Fibroblast of the aortic adventitia (primary cell): ENCODE results near the gene RUNX2. TPM values are rescaled to one million over a fixed set of nuclear protein-coding genes. Genes with fewer than 3 reads are reported as not detected.

Source experiments
- DNase-seq: peaks from one replicate; pipeline ENCODE4 v3.0.0-alpha.2; 2010; ENCODE audit warnings: low read depth
- H3K4me3 ChIP-seq: 2 replicates; pipeline ENCODE4 v1.5.1; 2011; ENCODE audit warnings: low read depth, mild to moderate bottlenecking, control low read depth, low read length, moderate library complexity
- total RNA-seq: library from RNA; depleted of rRNA; stranded (reverse); fragments of >200 nt; gene quantifications from 2 replicates; pipeline ENCODE4 v1.2.3, GENCODE V29; 2012; ENCODE audit warnings: low replicate concordance
- TF ChIP-seq, protein P1 (sequence below): IDR thresholded peaks from 2 replicates; pipeline ENCODE4 v1.5.1; 2011; ENCODE audit warnings: mild to moderate bottlenecking, low read length, control low read depth, inconsistent platforms; ENCODE audit not compliant: insufficient read depth

The RUNX2 gene
- total RNA-seq, 1 donor, result 5.8 TPM

DNA sequence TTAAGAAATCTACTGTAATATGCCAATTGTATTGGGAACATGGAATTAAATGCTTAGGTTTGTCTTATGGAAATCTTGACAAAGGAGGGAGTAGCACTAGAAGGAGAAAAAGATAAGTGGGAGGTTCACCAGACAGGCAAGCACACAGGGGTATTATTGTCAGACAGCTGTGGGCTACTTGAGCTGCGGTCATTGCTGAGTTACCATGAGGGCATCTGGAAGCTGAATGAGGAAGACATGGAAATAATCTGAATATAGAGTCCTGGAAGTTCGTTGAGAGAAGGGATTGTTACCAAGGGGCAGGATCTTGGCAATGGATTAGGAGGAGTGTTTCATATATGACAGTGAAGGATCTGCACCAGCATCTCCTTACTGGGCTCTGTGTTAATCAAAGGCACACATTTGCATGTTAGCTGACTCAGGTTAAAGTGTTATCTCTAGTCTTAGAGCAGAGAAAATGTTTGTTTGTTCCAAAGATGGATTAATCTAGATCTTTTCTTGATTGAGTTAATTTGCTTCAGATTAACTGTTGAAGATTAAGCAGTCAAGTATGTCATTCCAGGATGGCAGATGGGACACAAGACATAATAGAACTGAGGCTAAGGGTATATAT is 102.6 kb downstream of the RUNX2 start:
- no peak overlapping the region for H3K4me3 ChIP-seq
- TF ChIP-seq, protein P1, sequence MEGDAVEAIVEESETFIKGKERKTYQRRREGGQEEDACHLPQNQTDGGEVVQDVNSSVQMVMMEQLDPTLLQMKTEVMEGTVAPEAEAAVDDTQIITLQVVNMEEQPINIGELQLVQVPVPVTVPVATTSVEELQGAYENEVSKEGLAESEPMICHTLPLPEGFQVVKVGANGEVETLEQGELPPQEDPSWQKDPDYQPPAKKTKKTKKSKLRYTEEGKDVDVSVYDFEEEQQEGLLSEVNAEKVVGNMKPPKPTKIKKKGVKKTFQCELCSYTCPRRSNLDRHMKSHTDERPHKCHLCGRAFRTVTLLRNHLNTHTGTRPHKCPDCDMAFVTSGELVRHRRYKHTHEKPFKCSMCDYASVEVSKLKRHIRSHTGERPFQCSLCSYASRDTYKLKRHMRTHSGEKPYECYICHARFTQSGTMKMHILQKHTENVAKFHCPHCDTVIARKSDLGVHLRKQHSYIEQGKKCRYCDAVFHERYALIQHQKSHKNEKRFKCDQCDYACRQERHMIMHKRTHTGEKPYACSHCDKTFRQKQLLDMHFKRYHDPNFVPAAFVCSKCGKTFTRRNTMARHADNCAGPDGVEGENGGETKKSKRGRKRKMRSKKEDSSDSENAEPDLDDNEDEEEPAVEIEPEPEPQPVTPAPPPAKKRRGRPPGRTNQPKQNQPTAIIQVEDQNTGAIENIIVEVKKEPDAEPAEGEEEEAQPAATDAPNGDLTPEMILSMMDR, result no peak
- DNase-seq, result no peak

DNA sequence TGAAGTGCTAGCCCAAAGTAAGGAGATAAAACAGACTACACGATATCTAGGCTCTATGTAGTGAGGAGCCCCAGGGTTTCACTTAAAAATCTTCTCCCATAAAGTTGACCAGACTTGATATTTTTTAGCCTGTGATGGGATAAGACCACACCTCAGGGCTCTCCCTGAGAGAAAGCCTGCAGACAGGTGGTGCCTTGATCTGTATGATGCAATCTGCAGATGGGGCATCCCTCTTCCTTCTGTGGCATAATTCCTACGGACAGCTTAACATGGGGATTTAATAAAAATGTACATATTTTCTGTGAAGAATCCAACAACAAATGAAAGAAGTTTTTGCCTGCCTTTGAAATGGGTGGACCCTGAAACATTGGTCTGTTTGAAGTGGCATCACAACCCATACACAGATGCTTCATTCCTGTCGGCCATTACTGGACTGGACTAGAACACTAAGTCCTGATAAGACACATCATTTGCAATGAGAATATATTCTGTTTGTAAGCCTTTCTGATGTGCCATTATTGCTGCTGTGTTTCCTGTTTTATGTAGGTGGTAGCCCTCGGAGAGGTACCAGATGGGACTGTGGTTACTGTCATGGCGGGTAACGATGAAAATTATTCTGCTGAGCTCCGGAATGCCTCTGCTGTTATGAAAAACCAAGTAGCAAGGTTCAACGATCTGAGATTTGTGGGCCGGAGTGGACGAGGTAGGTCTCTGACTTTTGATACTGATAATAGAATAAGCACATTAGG is 103.4 kb downstream of the RUNX2 start:
- no peak overlapping the region for H3K4me3 ChIP-seq
- DNase-seq, result no peak
- TF ChIP-seq, protein P1, result no peak

DNA sequence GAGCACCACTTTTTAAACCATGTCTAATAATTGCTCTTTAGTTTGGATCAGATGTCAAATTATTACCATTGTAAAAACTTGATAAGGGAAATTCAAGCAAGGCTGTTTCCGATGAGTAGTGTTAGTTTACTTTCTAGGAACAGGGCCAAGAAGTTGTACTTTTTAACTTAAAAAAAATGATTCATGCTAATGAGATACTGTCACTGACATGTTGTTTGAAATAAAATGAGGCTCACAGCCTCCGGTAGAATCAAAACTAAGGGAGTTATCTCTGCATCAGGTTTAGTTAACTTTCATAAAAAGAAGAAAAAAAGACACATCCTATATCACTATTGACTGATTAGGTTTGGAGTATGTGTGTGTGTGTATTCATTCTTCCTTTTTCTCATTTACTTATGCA is 104.8 kb downstream of the RUNX2 start:
- TF ChIP-seq, protein P1, result no peak
- DNase-seq, result peak; percentile 67
- no peak overlapping the region for H3K4me3 ChIP-seq

DNA sequence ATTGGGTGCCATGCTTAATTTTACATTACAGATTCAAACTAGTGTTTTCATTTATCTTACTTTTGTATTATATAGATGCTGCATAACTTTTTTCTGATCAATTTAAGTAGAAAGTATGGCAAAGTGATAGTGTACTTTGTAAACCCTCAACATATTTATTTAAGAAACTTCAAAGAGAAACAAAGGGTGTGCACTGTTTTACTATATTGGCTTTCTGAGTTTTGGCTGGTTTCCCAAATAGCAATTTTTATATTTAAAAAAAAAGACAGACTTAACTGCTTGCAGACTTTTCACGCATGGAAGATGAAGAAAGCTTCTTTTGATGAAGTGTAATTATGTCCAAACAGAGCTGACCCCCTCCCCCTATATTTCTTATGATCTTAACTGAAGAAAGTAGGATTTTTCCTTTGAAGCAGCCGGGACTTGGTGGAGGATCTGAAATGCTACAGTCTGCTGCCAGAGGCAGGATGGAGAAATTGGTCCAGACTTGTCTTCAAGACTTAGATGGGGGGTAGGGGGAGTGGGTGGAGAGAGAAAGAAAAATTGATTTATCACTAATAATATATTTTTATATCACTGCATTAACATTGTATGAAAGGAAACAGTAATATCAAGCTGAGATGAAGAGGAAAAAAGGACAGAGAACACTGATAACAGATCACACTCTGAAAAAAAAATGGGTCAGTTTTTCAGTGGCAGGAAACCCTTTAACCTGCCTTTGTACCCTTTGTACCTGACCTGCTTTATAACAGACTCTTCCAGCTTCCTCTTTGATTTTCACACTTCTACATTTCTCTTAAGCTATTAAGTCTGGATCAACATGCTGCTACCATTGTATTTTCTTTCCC is 105.6 kb downstream of the RUNX2 start:
- DNase-seq, result no peak
- H3K4me3 ChIP-seq, result no peak overlapping the region
- TF ChIP-seq, protein P1, result no peak

DNA sequence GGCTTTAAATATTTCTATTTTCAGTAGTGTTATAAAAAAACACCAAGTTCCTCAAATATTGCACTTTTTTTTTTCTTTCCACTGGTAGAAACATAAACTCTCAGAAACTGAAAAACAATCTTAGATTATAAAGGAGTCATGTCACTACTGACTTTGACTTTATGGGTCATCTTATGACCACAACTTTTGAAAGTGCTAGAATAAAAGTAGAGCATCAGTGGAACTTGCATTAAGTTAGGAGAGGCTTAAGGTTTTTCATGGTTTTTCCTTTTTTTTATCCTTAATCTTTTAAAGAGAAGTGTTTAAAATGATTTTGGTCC is 106.2 kb downstream of the RUNX2 start:
- TF ChIP-seq, protein P1, result no peak
- no peak overlapping the region for H3K4me3 ChIP-seq
- DNase-seq, result no peak

DNA sequence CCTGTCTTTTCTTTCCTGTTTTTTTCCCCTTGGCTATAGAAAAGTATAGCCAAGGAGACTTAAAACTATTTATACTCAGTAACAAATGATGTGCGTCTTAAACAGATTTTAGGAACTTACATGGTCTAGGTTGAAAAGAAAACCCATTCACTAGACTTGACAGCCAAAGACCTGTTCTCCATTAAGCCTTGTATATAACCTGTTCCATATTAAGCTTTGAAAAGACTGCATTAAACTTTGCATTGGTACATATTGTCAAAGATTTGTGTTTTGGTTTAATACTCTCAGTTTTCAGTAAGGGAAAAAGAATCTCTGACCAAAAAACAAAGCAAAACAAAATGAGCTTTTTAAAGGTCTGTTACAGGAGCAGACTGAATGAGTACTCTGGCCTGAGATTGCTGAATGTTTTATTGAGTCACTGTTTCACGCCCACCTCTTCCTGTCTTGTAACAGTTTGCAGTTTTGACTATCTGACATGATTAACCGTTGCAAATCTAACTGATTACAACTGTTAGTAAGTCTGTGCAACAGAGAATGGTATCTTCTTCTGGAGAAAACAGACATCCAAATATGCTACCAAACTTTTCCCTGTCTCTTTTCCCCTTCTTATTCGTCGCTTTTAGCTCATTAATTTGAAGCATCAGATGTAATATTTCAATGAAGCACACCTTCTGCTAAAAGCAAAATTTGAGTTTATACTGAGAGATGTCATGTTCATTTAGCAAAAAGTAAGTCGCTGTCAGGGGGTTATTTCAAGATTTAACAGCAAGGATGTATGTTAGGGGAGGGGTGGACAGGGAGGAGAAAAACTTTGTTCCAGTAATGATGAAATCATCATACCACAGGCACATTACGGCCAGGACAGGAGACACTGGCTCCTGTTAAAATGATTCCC is 108.7 kb downstream of the RUNX2 start:
- TF ChIP-seq, protein P1, result no peak
- DNase-seq, result peak; percentile 84

More for the DNA sequence above, 108.7 kb downstream of the RUNX2 start:
- peak overlapping the region; percentile 1 for H3K4me3 ChIP-seq
